Tibial nerve (tissue), 3 donors: ENCODE results near the gene ARID4B.

Source experiments
- POLR2A ChIP-seq, 2 donors: fragments of 450-650 bp; IDR thresholded peaks; one replicate each; pipeline ENCODE4 v1.6.1; 2017; ENCODE audit warnings: antibody characterized with exemption in 2 of 2, mild to moderate bottlenecking in 2 of 2, moderate library complexity in 2 of 2
- TF ChIP-seq, protein P1 (sequence below), 5 experiments: fragments of 200-600 bp in 3 of 5; fragments of 450-650 bp in 2 of 5; sonication (generic) in 3 of 5; IDR thresholded peaks; one replicate each; pipeline ENCODE4 v1.5.1; 2016 to 2019; ENCODE audit warnings: antibody characterized with exemption in 5 of 5, mild to moderate bottlenecking in 3 of 5, moderate library complexity in 2 of 5

DNA sequence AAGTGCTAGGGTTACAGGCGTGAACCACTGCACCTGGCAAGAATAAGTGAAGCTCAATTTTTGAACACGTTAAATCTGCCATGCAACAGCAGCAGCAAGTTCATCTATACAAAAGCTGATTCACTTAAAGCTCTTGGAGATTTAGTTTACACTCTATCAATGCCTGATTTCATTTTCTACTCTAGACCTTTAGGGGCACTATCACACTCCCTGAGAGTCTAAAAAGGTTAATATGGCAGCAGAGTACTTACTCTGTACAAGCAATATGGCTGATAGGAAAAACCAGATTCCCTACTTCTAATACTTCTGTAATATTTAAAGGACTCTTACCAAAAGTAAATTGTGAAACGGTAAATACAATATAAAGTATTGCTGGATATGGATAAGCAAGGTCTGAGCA is 171.7 kb downstream of the ARID4B start:
- TF ChIP-seq, protein P1, sequence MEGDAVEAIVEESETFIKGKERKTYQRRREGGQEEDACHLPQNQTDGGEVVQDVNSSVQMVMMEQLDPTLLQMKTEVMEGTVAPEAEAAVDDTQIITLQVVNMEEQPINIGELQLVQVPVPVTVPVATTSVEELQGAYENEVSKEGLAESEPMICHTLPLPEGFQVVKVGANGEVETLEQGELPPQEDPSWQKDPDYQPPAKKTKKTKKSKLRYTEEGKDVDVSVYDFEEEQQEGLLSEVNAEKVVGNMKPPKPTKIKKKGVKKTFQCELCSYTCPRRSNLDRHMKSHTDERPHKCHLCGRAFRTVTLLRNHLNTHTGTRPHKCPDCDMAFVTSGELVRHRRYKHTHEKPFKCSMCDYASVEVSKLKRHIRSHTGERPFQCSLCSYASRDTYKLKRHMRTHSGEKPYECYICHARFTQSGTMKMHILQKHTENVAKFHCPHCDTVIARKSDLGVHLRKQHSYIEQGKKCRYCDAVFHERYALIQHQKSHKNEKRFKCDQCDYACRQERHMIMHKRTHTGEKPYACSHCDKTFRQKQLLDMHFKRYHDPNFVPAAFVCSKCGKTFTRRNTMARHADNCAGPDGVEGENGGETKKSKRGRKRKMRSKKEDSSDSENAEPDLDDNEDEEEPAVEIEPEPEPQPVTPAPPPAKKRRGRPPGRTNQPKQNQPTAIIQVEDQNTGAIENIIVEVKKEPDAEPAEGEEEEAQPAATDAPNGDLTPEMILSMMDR (IDR thresholded peaks at IDR 0.05), result no peak
- no peak for TF ChIP-seq POLR2A (IDR thresholded peaks at IDR 0.05)
